SK-N-SH treated with all-trans-retinoic acid at 6 μM for 48 hours (cell line): ENCODE data around the gene CBL.

Experiments
- ARNTL ChIP-seq: fragments of 450-650 bp; formaldehyde crosslinking; IDR thresholded peaks from 2 replicates; pipeline ENCODE4 v1.5.0; 2020; ENCODE audit warnings: low read depth, mild to moderate bottlenecking, moderate library complexity, borderline replicate concordance
- BACH2 ChIP-seq: fragments of 250-450 bp; sonication (Bioruptor Pico); IDR thresholded peaks from 2 replicates; pipeline ENCODE4 v1.9.0; 2021; ENCODE audit warnings: mild to moderate bottlenecking, borderline replicate concordance
- CSRNP3 ChIP-seq: fragments of 250-450 bp; sonication (Bioruptor Pico); IDR thresholded peaks from 2 replicates; pipeline ENCODE4 v1.5.1; 2021; ENCODE audit warnings: mild to moderate bottlenecking, moderate library complexity
- ISL1 ChIP-seq: fragments of 250-450 bp; sonication (Bioruptor Pico); IDR thresholded peaks from 2 replicates; pipeline ENCODE4 v2.1.2; 2022; ENCODE audit warnings: mild to moderate bottlenecking, moderate library complexity
- PATZ1 ChIP-seq: fragments of 250-450 bp; sonication (Bioruptor Pico); IDR thresholded peaks from 2 replicates; pipeline ENCODE4 v1.8.0; 2020; ENCODE audit warnings: mild to moderate bottlenecking, moderate library complexity, borderline replicate concordance

- TF ChIP-seq ARNTL (CRISPR knock-in tag), result no peak
- no peak for TF ChIP-seq CSRNP3 (CRISPR knock-in tag)
- no peak for TF ChIP-seq PATZ1
- no peak for TF ChIP-seq BACH2
- TF ChIP-seq ISL1 (CRISPR knock-in tag), result no peak
Observed at GRCh38 chr11:119284344-119285157, 78.4 kb downstream of the CBL start.
